Measurements from ENCODE around the gene MADCAM1.

GRCh38 chr19:547836-548720 lies 51.8 kb downstream of the MADCAM1 start:
- TF ChIP-seq CTCF (conservative IDR thresholded peaks at IDR 0.05) (no peak), ZFX (IDR thresholded peaks at IDR 0.05) (no peak)

All from C4-2B (cell line).